PC-9 (cell line): ENCODE results near the gene ZNF169. TPM values are rescaled to one million over a fixed set of nuclear protein-coding genes. Genes with fewer than 3 reads are reported as not detected.
"Not testable (repeated sequence)": the region's sequence is repeated elsewhere in the genome, so short reads cannot be mapped to it uniquely, and the experiment has no call there.

Experiments
- BruUV-seq: library from RNA; stranded (reverse); fragments of 400-500 nt; replicated peaks from 2 replicates; lab custom pipeline; 2021; lab: Mats Ljungman, UMichigan
- CTCF ChIA-PET: fragments of 300-600 bp; sonication (Branson Sonifier 250); formaldehyde crosslinking; loops from one replicate; lab custom pipeline; 2022; ENCODE audit warnings: antibody characterized with exemption; lab: Charles Lee
- POLR2A ChIA-PET: fragments of 300-600 bp; sonication (Branson Sonifier 250); formaldehyde crosslinking; loops from one replicate; lab custom pipeline; 2022; ENCODE audit warnings: antibody characterized with exemption; ENCODE audit not compliant: unreplicated experiment; lab: Charles Lee
- DNase-seq, 2 experiments: peaks; one replicate each; pipeline versions ENCODE4 v3.0.0 to v3.0.0-alpha.2; 2015 to 2022; ENCODE audit warnings: mixed read lengths in 1 of 2
- H2AFZ ChIP-seq: fragments of 200-600 bp; sonication (generic); 2 replicates; pipeline ENCODE4 v1.8.1; 2017; ENCODE audit warnings: antibody characterized with exemption
- H3F3A ChIP-seq: fragments of 200-600 bp; sonication (generic); 2 replicates; pipeline ENCODE4 v1.8.1; 2017; ENCODE audit warnings: antibody characterized with exemption, mild to moderate bottlenecking, low read depth; ENCODE audit not compliant: insufficient read depth
- H3K27ac ChIP-seq: fragments of 200-600 bp; sonication (generic); 2 replicates; pipeline ENCODE4 v1.6.1; 2016; ENCODE audit warnings: mixed run types
- H3K27me3 ChIP-seq: fragments of 200-600 bp; sonication (generic); 2 replicates; pipeline ENCODE4 v1.6.1; 2016; ENCODE audit warnings: low read depth, mixed run types; ENCODE audit not compliant: insufficient read depth
- H3K36me3 ChIP-seq: fragments of 200-600 bp; sonication (generic); 2 replicates; pipeline ENCODE4 v1.6.1; 2016; ENCODE audit warnings: low read depth, mixed run types
- H3K4me1 ChIP-seq: fragments of 200-600 bp; sonication (generic); replicated peaks from 2 replicates; pipeline ENCODE4 v1.6.1; 2016; ENCODE audit warnings: mixed run types; ENCODE audit not compliant: insufficient read depth
- H3K4me2 ChIP-seq: fragments of 200-600 bp; sonication (generic); 2 replicates; pipeline ENCODE4 v1.6.1; 2017; ENCODE audit warnings: mixed run types
- H3K4me3 ChIP-seq: fragments of 200-600 bp; sonication (generic); 2 replicates; pipeline ENCODE4 v1.6.1; 2016; ENCODE audit warnings: mixed run types
- H3K79me2 ChIP-seq: fragments of 200-600 bp; sonication (generic); 2 replicates; pipeline ENCODE4 v1.6.1; 2017; ENCODE audit warnings: low read depth, mixed run types
- H3K9me2 ChIP-seq: fragments of 200-600 bp; sonication (generic); 2 replicates; pipeline ENCODE4 v1.8.1; 2017; ENCODE audit warnings: mild to moderate bottlenecking; ENCODE audit not compliant: insufficient read depth
- H3K9me3 ChIP-seq: fragments of 200-600 bp; sonication (generic); 2 replicates; pipeline ENCODE4 v1.8.1; 2016; ENCODE audit warnings: low read depth; ENCODE audit not compliant: insufficient read depth
- H4K20me1 ChIP-seq: fragments of 200-600 bp; sonication (generic); 2 replicates; pipeline ENCODE4 v1.8.1; 2017; ENCODE audit not compliant: insufficient read depth
- intact Hi-C: fragments of 100-400 bp; cut with micrococcal nuclease; formaldehyde crosslinking; loops from one replicate; pipeline ENCODE4 v1.10.0; 2022; ENCODE audit not compliant: unreplicated experiment
- total RNA-seq: library from RNA; stranded (reverse); gene quantifications from 2 replicates; pipeline ENCODE4 v1.2.3, GENCODE V29; 2021

ZNF169 gene
- total RNA-seq, 1 experiment from 2014 or later = 8.5 TPM

DNA sequence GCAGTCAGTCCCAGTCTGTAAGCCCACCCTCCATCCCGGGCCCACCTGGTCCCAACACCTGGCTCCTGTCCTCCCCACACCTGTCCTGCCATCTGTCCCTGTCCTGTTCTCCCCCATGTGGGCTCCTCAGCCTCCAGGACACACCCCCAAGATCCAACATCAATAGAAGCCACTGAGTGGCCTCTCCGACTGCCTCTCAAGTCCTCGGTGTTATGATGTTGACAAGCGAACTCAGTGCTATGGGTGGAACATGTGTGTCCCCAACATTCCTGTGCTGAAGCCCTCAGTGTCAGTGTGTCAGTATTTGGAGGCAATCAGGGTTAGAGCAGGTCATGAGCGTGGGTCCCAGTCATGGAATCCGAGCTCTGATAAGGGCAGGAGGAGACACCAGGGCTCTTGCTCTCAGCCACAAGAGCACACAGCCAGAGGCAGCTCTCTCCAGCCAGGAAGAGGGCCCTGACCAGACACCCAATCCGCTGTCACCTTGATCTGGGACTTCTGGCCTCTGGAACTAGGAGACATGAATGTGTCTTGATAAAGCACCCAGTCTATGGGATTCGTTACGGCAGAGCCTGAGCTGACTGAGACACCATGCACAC is 63.3 kb downstream of the ZNF169 start:
- H3K27me3 ChIP-seq, H3K27ac ChIP-seq, CTCF ChIA-PET, BruUV-seq, H3K9me3 ChIP-seq, H3K4me3 ChIP-seq, intact Hi-C loops, H2AFZ ChIP-seq, DNase-seq, H3F3A ChIP-seq, H3K9me2 ChIP-seq, H4K20me1 ChIP-seq, H3K4me1 ChIP-seq, H3K79me2 ChIP-seq, H3K4me2 ChIP-seq, POLR2A ChIA-PET, H3K36me3 ChIP-seq: not testable (repeated sequence)

DNA sequence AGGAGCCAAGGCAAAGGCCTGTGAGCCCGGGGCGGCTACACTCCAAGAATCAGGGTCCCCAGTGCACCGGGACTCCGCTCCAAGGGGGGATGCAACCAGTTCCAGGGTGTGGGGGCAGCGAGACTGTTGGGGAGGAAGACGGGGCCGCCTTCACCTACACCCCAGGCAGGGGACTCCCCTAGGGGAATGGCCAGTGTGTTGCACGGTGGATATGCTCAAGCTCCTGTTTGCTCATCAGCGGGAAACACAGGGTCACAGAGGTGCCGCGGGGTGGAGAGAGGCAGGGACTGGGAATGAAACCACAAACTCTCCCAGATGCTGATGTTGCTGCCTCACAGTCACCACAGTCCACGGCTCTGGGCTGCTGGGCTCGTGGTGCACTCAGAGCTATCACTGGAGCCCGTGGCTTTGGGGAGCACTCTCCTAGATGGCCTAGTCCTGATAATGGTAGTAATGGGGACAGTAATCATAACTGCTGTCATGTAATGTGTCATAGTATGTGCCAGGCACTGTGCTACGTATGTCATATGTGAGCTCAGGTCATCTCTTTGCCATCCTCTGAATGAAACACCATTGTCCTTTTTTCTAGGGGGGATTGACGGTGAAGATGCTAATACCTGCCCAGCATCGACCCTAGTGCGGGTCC is 64.2 kb downstream of the ZNF169 start:
- CTCF ChIA-PET, H2AFZ ChIP-seq: not testable (repeated sequence)

DNA sequence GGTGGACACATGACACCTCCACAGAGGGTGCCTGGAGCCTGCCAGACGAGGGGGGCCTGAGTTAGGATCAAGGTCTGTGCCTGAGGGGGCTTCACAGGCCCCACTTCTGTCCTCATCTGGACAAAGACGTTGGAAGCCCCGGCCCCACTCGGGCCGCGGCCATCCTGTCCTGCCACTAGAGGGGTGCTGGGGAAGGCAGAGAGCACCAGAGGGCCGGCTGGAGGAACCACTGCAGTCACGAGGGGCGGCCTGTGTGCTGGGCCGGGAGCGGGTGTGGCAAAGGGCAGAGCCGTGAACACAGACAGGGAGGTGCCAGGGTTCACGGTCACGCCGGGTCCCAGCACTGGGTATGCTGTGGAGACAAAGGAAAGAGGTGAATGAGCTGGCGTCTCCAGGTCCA is 66.5 kb downstream of the ZNF169 start:
- H3K27me3 ChIP-seq, BruUV-seq, H3K4me1 ChIP-seq, H3F3A ChIP-seq, DNase-seq, H4K20me1 ChIP-seq, H3K4me2 ChIP-seq, H3K36me3 ChIP-seq, H3K9me2 ChIP-seq, H3K79me2 ChIP-seq, POLR2A ChIA-PET, intact Hi-C loops, H3K4me3 ChIP-seq, H3K9me3 ChIP-seq, H3K27ac ChIP-seq, CTCF ChIA-PET, H2AFZ ChIP-seq: not testable (repeated sequence)

More for the DNA sequence above, 64.2 kb downstream of the ZNF169 start:
- DNase-seq, BruUV-seq, intact Hi-C loops, H3K27me3 ChIP-seq, H3K4me3 ChIP-seq, H3K27ac ChIP-seq, H3K36me3 ChIP-seq, H3K79me2 ChIP-seq, POLR2A ChIA-PET, H3K9me3 ChIP-seq, H4K20me1 ChIP-seq, H3K4me1 ChIP-seq, H3K4me2 ChIP-seq, H3F3A ChIP-seq, H3K9me2 ChIP-seq: not testable (repeated sequence)

DNA sequence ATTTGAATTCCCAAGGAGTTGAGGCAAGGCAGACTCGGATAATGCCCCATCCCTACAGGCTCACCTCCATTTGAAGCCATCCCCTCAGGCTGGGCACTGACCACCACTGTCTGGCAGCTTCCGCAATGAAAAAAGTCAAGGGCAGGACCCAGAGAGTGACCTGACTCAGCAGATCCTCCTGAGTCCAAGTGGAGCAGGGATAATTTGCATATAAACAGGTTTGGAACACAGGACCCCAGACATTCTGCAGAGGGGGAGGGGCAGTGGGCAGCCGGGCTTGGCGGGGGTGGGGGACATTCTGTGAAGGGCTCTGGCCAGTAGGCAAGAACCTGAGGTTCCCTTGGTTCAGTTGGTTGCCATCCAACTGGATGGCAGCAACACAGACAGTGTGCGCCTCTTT is 69.4 kb downstream of the ZNF169 start, which contains the start of gene NUTM2F:
Gene NUTM2F (minus strand): TSS at position 101 of the 400 bp plus-strand sequence. CDS start 21 bp downstream, at position 80.
- TSS peak; percentile 13 for BruUV-seq
- POLR2A ChIA-PET, H3K27me3 ChIP-seq, H3K9me3 ChIP-seq, H2AFZ ChIP-seq, DNase-seq, H3K27ac ChIP-seq, H3K4me2 ChIP-seq, H3K79me2 ChIP-seq, H3F3A ChIP-seq, H3K9me2 ChIP-seq, H3K4me3 ChIP-seq, intact Hi-C loops, H3K4me1 ChIP-seq, CTCF ChIA-PET, H3K36me3 ChIP-seq, H4K20me1 ChIP-seq: not testable (repeated sequence)

DNA sequence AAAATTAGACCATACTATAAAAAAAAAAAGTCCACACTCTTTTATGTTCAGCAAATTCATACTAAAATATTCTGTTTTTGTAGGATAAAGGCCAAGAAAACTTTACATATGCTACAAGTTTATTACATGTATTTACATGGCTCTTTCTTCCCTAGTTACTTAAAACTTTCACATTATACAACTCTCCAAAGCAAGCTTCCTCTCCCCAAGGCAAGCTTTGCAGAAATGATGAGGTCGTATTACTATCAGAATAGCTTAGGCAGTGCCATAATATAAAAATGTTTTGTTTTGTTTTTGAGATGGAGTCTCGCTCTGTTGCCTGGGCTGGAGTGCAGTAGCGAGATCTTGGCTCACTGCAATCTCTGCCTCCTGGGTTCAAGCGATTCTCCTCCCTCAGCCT is 77.3 kb downstream of the ZNF169 start:
- H3F3A ChIP-seq, CTCF ChIA-PET: not testable (repeated sequence)

DNA sequence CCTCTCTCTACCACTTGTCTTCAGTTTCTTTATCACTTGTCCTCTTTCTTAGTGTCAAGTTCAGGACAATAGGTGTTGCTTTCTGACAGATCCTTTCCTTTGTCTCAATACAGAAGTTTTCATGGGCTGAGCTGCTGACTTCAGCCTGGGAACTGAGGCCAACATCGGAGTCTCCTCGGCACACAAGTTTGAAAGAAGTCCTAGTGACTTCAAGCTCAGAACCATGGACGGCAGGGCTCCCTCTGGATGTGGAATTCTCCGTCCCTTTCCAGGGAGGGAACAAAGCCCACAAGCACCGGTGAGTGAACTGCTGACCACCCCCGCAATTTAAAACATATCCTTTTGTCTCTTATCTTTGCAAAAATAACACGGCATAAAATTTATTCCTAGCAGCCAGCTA is 79.6 kb downstream of the ZNF169 start:
- H3F3A ChIP-seq, DNase-seq, H4K20me1 ChIP-seq, H3K4me3 ChIP-seq, H3K9me2 ChIP-seq, intact Hi-C loops, BruUV-seq, H2AFZ ChIP-seq, H3K27ac ChIP-seq, H3K27me3 ChIP-seq, H3K79me2 ChIP-seq, H3K4me2 ChIP-seq, H3K36me3 ChIP-seq, POLR2A ChIA-PET, H3K4me1 ChIP-seq, H3K9me3 ChIP-seq: not testable (repeated sequence)
- CTCF ChIA-PET = interaction anchor here (0.6 kb wide), 1 partner anchor 673 kb away, joined by 16 read pairs; no protein-coding TSS in a partner anchor

More for the DNA sequence above, 77.3 kb downstream of the ZNF169 start:
- intact Hi-C loops, BruUV-seq, H3K27ac ChIP-seq, H3K27me3 ChIP-seq, H3K36me3 ChIP-seq, H4K20me1 ChIP-seq, H3K4me3 ChIP-seq, H2AFZ ChIP-seq, H3K9me3 ChIP-seq, DNase-seq, H3K4me1 ChIP-seq, H3K4me2 ChIP-seq, POLR2A ChIA-PET, H3K79me2 ChIP-seq, H3K9me2 ChIP-seq: not testable (repeated sequence)

DNA sequence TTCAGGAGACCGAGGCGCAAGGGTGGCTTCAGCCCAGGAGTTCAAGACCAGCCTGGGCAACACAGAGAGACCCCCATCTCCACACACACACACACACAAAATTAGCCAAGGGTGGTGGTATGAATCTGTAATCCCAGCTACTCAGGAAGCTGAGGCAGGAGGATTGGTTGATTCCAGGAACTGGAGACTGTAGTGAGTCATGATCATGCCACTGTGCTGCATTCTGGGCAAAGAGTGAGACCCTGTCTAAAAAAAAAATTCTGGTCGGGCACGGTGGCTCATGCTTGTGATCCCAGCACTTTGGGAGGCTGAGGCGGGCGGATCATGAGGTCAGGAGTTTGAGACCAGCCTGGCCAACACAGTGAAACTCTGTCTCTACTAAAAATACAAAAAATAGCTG is 80.6 kb downstream of the ZNF169 start:
- DNase-seq, H3K4me1 ChIP-seq, H3K27me3 ChIP-seq, BruUV-seq, CTCF ChIA-PET, H2AFZ ChIP-seq, H3K27ac ChIP-seq, H3K36me3 ChIP-seq, H3F3A ChIP-seq, H4K20me1 ChIP-seq, H3K4me3 ChIP-seq, intact Hi-C loops, POLR2A ChIA-PET, H3K9me2 ChIP-seq, H3K79me2 ChIP-seq, H3K9me3 ChIP-seq, H3K4me2 ChIP-seq: not testable (repeated sequence)
